K562 (cell line): ENCODE data around the gene CD69. TPM values are rescaled to one million over a fixed set of nuclear protein-coding genes. Genes with fewer than 3 reads are reported as not detected.

Experiments used
- GTF2B ChIP-seq: IDR thresholded peaks from 2 replicates; pipeline ENCODE4 v1.6.1; 2011; ENCODE audit not compliant: insufficient read length; ENCODE audit errors: extremely low read depth
- NRF1 ChIP-seq, 2 experiments: fragments of 450-650 bp; IDR thresholded peaks in 1 of 2; conservative IDR thresholded peaks in 1 of 2; 2 replicates each; pipeline ENCODE4 v1.6.1; 2014; ENCODE audit warnings: mild to moderate bottlenecking in 2 of 2
- RBM14 ChIP-seq: fragments of 200-400 bp; formaldehyde crosslinking; IDR thresholded peaks from 2 replicates; pipeline ENCODE4 v1.6.1; 2018; ENCODE audit warnings: low read depth, mild to moderate bottlenecking, low read length, moderate library complexity, borderline replicate concordance; ENCODE audit not compliant: insufficient read depth
- SAFB ChIP-seq: fragments of 200-400 bp; formaldehyde crosslinking; IDR thresholded peaks from 2 replicates; pipeline ENCODE4 v1.6.1; 2017; ENCODE audit warnings: low read depth, low read length, borderline replicate concordance
- TARDBP ChIP-seq: fragments of 450-650 bp; IDR thresholded peaks from 2 replicates; pipeline ENCODE4 v1.6.1; 2016
- TFAP4 ChIP-seq: sonication (generic); formaldehyde crosslinking; IDR thresholded peaks from 2 replicates; pipeline ENCODE4 v1.8.0; 2022; ENCODE audit warnings: missing genetic modification reagents, mild to moderate bottlenecking, moderate library complexity, borderline replicate concordance
- ZNF280A ChIP-seq: fragments of 450-650 bp; IDR thresholded peaks from 2 replicates; pipeline ENCODE4 v1.6.1; 2018; ENCODE audit warnings: mild to moderate bottlenecking, low read depth; ENCODE audit not compliant: partially characterized antibody
- ZNF316 ChIP-seq: fragments of 450-650 bp; IDR thresholded peaks from 2 replicates; pipeline ENCODE4 v1.6.1; 2016
- ZNF445 ChIP-seq: fragments of 250-450 bp; sonication (Bioruptor Pico); IDR thresholded peaks from 2 replicates; pipeline ENCODE4 v1.4.0; 2020; ENCODE audit warnings: low read depth, mild to moderate bottlenecking, moderate library complexity
- polyA plus RNA-seq, 8 experiments: library from polyadenylated mRNA; depleted of rRNA in 4 of 8; stranded (reverse) in 5 of 8; unstranded in 3 of 8; fragments of >200 nt; fragmentation: Nextera tagmentation in 2 of 8; fragmentation: Illumina TruSeq in 1 of 8; extraction: Ambion mirVana in 2 of 8; extraction: Trizol in 1 of 8; gene quantifications; 2 replicates each; pipeline versions ENCODE4 v1.2.1 to v1.2.3, GENCODE V29; 2011 to 2014; ENCODE audit warnings: inconsistent platforms in 1 of 8, missing spikeins in 1 of 8
- total RNA-seq, 7 experiments: library from RNA; depleted of rRNA in 6 of 7; stranded (reverse); fragments of >200 nt in 6 of 7; fragmentation: Illumina TruSeq in 2 of 7; extraction: Trizol in 2 of 7; gene quantifications; 2 replicates each; pipeline versions ENCODE4 v1.2.1 to v1.2.3, GENCODE V29; 2011 to 2021; ENCODE audit warnings: low replicate concordance in 1 of 7
- TF ChIP-seq, protein P1 (sequence below): fragments of 450-650 bp; formaldehyde crosslinking; IDR thresholded peaks from 2 replicates; pipeline ENCODE4 v1.4.0; 2020; ENCODE audit warnings: mild to moderate bottlenecking, moderate library complexity
- TF ChIP-seq, protein P2 (sequence below): fragments of 200-800 bp; sonication (Bioruptor generic); IDR thresholded peaks from 2 replicates; pipeline ENCODE4 v1.6.1; 2016; ENCODE audit warnings: missing genetic modification characterization, missing compliant biosample characterization

The CD69 gene
- total and polyA plus RNA-seq, 9 of the 15 experiments (the other 6 are each of a cell fraction or from before 2014, with no cell fraction given), result 11.7 to 243 (median 54.4) TPM

- no peak for TF ChIP-seq ZNF280A
- no peak for TF ChIP-seq ZNF445 (CRISPR knock-in tag)
- TF ChIP-seq ZNF316, result no peak
- no peak for TF ChIP-seq GTF2B
- TF ChIP-seq RBM14, result no peak
- TF ChIP-seq, protein P1, sequence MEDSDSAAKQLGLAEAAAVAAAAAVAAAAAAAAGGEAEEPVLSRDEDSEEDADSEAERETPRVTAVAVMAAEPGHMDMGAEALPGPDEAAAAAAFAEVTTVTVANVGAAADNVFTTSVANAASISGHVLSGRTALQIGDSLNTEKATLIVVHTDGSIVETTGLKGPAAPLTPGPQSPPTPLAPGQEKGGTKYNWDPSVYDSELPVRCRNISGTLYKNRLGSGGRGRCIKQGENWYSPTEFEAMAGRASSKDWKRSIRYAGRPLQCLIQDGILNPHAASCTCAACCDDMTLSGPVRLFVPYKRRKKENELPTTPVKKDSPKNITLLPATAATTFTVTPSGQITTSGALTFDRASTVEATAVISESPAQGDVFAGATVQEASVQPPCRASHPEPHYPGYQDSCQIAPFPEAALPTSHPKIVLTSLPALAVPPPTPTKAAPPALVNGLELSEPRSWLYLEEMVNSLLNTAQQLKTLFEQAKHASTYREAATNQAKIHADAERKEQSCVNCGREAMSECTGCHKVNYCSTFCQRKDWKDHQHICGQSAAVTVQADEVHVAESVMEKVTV (CRISPR knock-in tag), result peak; percentile 91
- no peak for TF ChIP-seq TARDBP
- no peak for TF ChIP-seq SAFB
- TF ChIP-seq, protein P2, sequence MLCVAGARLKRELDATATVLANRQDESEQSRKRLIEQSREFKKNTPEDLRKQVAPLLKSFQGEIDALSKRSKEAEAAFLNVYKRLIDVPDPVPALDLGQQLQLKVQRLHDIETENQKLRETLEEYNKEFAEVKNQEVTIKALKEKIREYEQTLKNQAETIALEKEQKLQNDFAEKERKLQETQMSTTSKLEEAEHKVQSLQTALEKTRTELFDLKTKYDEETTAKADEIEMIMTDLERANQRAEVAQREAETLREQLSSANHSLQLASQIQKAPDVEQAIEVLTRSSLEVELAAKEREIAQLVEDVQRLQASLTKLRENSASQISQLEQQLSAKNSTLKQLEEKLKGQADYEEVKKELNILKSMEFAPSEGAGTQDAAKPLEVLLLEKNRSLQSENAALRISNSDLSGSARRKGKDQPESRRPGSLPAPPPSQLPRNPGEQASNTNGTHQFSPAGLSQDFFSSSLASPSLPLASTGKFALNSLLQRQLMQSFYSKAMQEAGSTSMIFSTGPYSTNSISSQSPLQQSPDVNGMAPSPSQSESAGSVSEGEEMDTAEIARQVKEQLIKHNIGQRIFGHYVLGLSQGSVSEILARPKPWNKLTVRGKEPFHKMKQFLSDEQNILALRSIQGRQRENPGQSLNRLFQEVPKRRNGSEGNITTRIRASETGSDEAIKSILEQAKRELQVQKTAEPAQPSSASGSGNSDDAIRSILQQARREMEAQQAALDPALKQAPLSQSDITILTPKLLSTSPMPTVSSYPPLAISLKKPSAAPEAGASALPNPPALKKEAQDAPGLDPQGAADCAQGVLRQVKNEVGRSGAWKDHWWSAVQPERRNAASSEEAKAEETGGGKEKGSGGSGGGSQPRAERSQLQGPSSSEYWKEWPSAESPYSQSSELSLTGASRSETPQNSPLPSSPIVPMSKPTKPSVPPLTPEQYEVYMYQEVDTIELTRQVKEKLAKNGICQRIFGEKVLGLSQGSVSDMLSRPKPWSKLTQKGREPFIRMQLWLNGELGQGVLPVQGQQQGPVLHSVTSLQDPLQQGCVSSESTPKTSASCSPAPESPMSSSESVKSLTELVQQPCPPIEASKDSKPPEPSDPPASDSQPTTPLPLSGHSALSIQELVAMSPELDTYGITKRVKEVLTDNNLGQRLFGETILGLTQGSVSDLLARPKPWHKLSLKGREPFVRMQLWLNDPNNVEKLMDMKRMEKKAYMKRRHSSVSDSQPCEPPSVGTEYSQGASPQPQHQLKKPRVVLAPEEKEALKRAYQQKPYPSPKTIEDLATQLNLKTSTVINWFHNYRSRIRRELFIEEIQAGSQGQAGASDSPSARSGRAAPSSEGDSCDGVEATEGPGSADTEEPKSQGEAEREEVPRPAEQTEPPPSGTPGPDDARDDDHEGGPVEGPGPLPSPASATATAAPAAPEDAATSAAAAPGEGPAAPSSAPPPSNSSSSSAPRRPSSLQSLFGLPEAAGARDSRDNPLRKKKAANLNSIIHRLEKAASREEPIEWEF (CRISPR knock-in tag), result peak; percentile 27; the same call in 1 of the 2 replicates
- no peak for TF ChIP-seq TFAP4 (CRISPR knock-in tag)
- TF ChIP-seq NRF1 (conservative IDR thresholded peaks at IDR 0.05 in 1 of 2, IDR thresholded peaks at IDR 0.05 in 1 of 2), result no peak
These were observed 37.3 kb upstream of the CD69 start (continued) for GRCh38 chr12:9797722-9798619.
